C4-2B (cell line): ENCODE measurements around the gene PEX14.

Source experiments
- H3K27ac ChIP-seq: fragments of 450-650 bp; 2 replicates; pipeline ENCODE4 v1.5.1; 2017
- ZFX ChIP-seq: fragments of 450-650 bp; IDR thresholded peaks from 2 replicates; pipeline ENCODE4 v1.6.1; 2017
- TF ChIP-seq, protein P1 (sequence below): fragments of 450-650 bp; conservative IDR thresholded peaks from 2 replicates; pipeline ENCODE4 v1.5.1; 2017; ENCODE audit warnings: mild to moderate bottlenecking

The PEX14 gene

DNA sequence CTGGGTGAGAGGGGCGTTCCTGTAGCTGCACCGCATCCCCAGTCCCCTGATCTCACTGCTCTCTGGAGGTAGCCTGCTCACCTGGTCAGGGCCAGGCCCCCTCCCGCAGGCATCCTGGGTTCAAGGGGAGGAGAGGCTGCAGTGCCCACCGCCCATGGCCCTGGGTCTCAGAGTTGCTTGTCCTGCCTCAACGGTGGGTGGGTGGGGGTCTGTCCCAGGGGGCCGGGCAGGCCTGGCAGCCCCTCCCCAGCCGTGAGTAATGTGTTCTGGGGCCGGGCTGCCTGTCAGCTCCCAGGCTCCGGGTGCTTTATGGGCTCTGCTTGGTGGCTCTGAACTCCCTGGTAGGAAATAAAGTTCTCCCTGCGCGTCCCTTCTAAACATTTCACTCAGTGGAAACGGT, 194.8 kb downstream of the PEX14 start:
- TF ChIP-seq ZFX: no peak
- TF ChIP-seq, protein P1, sequence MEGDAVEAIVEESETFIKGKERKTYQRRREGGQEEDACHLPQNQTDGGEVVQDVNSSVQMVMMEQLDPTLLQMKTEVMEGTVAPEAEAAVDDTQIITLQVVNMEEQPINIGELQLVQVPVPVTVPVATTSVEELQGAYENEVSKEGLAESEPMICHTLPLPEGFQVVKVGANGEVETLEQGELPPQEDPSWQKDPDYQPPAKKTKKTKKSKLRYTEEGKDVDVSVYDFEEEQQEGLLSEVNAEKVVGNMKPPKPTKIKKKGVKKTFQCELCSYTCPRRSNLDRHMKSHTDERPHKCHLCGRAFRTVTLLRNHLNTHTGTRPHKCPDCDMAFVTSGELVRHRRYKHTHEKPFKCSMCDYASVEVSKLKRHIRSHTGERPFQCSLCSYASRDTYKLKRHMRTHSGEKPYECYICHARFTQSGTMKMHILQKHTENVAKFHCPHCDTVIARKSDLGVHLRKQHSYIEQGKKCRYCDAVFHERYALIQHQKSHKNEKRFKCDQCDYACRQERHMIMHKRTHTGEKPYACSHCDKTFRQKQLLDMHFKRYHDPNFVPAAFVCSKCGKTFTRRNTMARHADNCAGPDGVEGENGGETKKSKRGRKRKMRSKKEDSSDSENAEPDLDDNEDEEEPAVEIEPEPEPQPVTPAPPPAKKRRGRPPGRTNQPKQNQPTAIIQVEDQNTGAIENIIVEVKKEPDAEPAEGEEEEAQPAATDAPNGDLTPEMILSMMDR: no peak
- H3K27ac ChIP-seq: no peak overlapping the region; the same call in 1 of the 2 replicates

DNA sequence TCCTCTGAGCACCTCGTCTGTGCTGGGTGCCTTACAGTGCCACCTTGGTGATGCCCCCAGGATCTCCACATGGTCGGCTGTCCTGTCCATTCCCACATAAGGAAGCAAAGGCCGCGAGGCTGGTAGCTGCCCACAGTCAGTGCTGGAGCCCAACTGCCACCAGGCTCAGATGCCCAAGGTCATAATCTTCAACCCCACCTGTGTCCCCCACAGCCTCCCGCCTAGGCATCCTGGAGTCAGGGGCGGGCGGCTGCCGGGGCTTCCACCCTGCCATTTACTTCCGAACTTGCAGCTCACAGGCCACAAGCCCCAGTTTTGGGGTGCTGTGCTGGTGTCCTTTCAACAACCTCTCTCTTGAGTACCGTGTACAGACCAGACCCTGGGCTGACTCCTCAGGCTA, 195.4 kb downstream of the PEX14 start:
- TF ChIP-seq, protein P1: no peak
- TF ChIP-seq ZFX: no peak
- no peak overlapping the region; the same call in 1 of the 2 replicates for H3K27ac ChIP-seq

DNA sequence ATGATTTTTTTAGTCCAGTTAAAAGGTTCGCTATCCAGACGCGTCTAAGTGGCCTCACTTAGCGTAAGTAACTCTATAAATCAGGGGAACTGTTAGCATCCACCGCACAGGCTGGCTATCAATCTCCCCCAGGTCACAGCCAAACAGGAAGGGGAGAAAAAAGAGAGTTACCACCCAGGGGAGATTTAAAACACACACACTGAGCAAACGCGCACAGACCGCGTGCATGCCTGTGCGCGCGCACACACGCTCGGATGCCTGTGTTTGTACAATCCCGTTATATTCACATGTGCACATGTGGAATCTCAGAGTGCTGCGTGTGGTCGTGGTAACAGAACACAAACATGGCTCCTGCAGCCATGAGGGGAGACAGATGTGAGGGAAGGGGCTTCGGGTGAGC, 196.3 kb downstream of the PEX14 start:
- peak overlapping the region; percentile 8; the same call in 1 of the 2 replicates for H3K27ac ChIP-seq
- no peak for TF ChIP-seq ZFX

DNA sequence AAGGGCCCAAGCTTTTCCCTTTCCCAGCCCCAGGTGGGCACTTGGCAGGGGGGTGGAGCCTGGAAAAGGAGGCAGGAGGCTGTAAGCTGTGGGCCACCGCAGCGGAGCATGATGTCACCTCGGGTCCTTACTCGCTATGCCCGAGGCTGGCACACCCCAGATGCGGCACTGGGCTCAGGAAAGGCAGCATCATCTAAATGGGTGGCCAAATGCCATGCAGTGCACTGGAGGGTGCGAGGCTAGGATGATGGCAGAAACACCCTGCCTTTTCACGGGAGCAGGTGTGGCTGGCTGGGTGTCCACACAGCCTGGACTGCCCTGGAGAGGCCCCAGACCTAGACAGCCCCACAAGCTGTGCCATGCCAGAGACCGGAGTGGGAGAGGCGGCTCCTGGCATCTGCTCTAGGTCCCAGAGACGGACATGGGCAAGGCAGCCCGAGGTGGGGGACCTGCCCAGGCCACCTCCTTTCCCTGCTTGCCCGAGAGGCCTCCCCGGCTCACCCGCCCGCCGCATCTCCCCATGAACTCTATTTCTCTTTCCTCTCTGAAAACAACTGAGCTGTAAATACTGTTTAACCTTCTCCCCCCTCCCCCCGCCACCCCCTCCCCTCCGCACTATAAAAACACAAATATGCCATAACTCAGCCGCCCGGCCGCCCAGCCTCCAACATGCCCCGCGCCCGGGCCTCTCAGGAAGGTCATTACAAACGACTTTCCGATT, 197.0 kb downstream of the PEX14 start:
- peak overlapping the region; percentile 8; the same call in 1 of the 2 replicates for H3K27ac ChIP-seq
- TF ChIP-seq, protein P1: no peak
- TF ChIP-seq ZFX: no peak

DNA sequence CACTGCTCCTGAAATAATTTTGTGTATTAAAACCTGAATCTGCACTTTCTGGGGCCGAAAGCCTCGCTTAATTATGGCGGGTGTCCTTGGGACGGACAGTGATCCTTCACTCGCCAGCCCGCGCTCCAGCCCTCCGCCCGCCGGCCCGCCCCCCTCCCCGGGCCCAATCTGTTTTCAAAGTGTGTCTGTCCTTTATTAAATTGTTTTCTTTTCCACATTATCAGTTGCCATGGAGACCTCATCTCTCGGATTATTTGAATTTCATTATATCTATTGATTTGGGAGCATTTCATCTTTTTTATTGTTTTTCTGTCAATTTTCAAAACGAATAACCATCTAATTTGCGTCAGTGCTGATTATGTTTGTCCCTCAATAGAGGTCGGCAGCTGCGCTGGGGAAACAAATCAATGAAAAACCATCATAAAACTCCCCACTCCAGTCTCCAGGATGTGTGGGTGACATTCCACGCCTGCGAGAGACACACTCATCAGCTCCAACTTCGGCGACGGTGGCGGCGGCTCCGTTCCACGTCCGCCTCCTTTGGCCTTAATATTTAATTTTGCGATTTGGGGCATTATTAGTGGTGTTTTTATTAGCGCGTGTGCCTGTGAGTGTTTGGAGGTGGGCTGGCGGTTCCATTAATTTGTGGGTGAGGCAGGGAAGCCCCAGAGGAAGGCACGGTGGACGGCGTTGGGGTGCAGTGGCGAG, 197.7 kb downstream of the PEX14 start:
- no peak overlapping the region; the same call in 1 of the 2 replicates for H3K27ac ChIP-seq
- TF ChIP-seq ZFX: no peak
- TF ChIP-seq, protein P1: no peak

DNA sequence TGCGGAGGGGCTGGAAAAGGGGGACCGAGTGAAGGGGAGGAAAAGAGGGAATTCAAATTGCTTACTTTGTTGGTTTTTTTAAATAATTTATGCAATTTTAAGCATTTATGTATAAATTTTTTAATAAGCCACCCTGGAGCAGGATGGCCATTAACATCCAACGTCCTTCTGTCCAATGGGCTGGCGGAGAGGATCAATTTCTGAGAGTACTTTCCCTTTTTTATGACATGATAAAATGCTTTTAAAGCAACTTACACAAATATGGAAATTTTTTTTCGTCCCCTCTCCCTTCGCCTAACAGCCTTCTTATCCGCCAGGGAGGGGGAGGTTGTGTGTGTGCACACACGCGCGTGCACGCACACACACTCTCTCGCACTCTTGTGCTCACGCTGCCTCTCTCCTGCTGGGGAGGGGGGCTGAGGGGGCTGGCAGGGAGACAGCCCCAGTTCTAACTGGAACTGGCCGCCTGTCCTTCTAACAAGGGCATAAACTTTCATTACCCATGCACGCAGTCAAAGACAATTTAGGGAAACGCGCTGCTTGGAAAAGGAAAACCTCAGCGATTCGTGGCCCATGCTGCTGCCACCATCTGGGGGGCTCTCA, 198.5 kb downstream of the PEX14 start:
- TF ChIP-seq ZFX: no peak
- TF ChIP-seq, protein P1: no peak
- peak overlapping the region; percentile 99 for H3K27ac ChIP-seq

DNA sequence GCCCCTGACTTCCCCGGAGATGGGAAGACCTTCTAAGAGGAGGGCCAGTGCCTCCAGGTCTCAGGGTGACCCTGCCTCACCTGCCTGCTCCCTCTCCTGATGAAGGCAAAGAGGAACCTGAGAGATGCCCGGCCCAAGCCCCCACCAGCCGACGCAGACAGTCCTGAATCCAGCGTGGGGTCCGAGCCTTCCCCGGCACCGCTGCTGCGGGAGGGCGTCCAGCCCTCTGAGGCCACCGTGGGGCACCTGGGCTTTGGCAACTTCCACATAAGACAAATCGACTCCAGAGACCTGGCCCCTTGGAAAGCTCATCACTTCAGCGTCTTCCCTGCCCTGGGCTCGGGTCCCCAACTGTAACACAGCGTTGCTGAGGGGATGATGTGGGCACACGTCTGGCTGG, 199.5 kb downstream of the PEX14 start:
- peak overlapping the region; percentile 99 for H3K27ac ChIP-seq
- TF ChIP-seq ZFX: no peak
- TF ChIP-seq, protein P1: no peak
